Chondrocyte (in vitro differentiated cells): ENCODE results near the gene GPS1. TPM values are rescaled to one million over a fixed set of nuclear protein-coding genes. Genes with fewer than 3 reads are reported as not detected.

Experiments
- DNase-seq: peaks from one replicate; pipeline ENCODE4 v3.0.0; 2021; ENCODE audit warnings: mixed read lengths, low spot score
- H3K27ac Mint-ChIP-seq: one replicate; pipeline ENCODE4 v1.8.0; 2021; ENCODE audit warnings: mild to moderate bottlenecking, moderate library complexity, mixed read lengths; ENCODE audit not compliant: unreplicated experiment
- H3K27me3 Mint-ChIP-seq: 2 replicates; pipeline ENCODE4 v1.8.0; 2021; ENCODE audit warnings: low read depth, mixed read lengths
- H3K36me3 Mint-ChIP-seq: 2 replicates; pipeline ENCODE4 v1.8.0; 2021; ENCODE audit warnings: low read depth, mixed read lengths
- H3K4me1 Mint-ChIP-seq: 2 replicates; pipeline ENCODE4 v1.8.0; 2021; ENCODE audit warnings: low read depth, mild to moderate bottlenecking, mixed read lengths
- H3K4me3 Mint-ChIP-seq: one replicate; pipeline ENCODE4 v1.8.0; 2021; ENCODE audit warnings: mild to moderate bottlenecking, moderate library complexity, mixed read lengths; ENCODE audit not compliant: unreplicated experiment
- H3K9me3 Mint-ChIP-seq: 2 replicates; pipeline ENCODE4 v1.8.0; 2021; ENCODE audit warnings: low read depth, mixed read lengths
- total RNA-seq: library from RNA; stranded (reverse); gene quantifications from 3 replicates; pipeline ENCODE4 v1.2.1, GENCODE V29; 2021
- TF ChIP-seq, protein P1 (sequence below): fragments of 200-600 bp; sonication (generic); IDR thresholded peaks from 2 replicates; pipeline ENCODE4 v1.5.0; 2021; ENCODE audit warnings: antibody characterized with exemption, mild to moderate bottlenecking, moderate library complexity

GPS1 gene
- total RNA-seq, 1 donor from 2014 or later, result 82.8 TPM

DNA sequence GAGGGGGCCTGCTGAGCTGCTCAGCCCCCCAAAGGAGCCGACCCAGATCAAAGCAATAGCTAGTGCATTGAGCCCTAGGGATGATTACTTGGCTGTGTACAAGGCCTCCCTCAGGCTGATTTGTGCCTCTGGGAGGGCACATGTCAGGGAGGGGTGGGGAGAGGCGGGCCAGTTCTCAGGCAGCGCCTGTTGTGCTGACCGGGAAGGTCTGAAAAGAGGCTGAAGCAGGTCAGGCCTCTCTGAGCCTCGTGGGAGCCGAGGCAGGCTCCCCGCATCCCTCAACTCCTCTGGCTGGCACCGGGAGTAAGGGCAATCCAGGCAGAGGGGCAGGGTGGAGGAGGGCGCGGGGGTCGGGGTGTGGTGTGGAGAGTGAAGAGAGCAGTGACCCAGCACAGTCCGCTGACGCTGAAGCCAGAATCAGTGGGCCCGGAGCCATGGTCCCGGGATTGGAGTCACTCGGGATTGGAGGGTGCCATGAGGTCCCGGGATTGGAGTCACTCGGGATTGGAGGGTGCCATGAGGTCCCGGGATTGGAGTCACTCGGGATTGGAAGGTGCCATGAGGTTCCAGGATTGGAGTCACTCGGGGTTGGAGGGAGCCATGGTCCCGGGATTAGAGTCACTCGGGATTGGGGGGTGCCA lies 17.2 kb upstream of the GPS1 start:
- no peaks in the 10 kb centered on the region for H3K27me3 Mint-ChIP-seq
- no peak overlapping the region for H3K4me3 Mint-ChIP-seq
- DNase-seq, result no peak
- no peaks in the 10 kb centered on the region for H3K36me3 Mint-ChIP-seq
- peaks cover 19% of the 10 kb centered on the region for H3K4me1 Mint-ChIP-seq
- TF ChIP-seq, protein P1, sequence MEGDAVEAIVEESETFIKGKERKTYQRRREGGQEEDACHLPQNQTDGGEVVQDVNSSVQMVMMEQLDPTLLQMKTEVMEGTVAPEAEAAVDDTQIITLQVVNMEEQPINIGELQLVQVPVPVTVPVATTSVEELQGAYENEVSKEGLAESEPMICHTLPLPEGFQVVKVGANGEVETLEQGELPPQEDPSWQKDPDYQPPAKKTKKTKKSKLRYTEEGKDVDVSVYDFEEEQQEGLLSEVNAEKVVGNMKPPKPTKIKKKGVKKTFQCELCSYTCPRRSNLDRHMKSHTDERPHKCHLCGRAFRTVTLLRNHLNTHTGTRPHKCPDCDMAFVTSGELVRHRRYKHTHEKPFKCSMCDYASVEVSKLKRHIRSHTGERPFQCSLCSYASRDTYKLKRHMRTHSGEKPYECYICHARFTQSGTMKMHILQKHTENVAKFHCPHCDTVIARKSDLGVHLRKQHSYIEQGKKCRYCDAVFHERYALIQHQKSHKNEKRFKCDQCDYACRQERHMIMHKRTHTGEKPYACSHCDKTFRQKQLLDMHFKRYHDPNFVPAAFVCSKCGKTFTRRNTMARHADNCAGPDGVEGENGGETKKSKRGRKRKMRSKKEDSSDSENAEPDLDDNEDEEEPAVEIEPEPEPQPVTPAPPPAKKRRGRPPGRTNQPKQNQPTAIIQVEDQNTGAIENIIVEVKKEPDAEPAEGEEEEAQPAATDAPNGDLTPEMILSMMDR, result no peak
- H3K27ac Mint-ChIP-seq, result no peak overlapping the region
- no peaks in the 10 kb centered on the region for H3K9me3 Mint-ChIP-seq

DNA sequence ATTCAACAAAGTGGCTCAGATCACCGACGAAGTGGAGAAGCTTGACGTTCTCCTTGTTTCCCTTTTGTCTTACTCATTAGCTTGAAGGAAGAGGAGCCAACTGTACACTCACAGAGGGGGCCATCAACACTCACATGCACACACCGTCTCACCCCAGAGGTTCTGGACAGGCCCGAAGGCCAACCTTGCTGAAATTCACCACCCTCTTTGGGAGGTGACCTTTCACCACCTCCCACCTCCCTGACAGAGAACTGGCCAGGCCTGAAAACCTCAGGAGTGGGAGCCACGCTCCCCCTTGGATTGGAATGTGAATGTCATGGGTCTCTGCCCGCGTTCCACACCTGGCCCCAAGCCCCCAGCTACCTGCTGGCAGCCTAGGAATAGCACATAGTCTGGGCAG lies 16.2 kb upstream of the GPS1 start:
- Mint-ChIP-seq H3K4me1 (peaks cover 16% of the 10 kb centered on the region), H3K9me3 (no peaks in the 10 kb centered on the region), H3K4me3 (no peak overlapping the region), H3K27me3 (no peaks in the 10 kb centered on the region), H3K36me3 (no peaks in the 10 kb centered on the region), H3K27ac (no peak overlapping the region)
- TF ChIP-seq, protein P1, result no peak
- no peak for DNase-seq

DNA sequence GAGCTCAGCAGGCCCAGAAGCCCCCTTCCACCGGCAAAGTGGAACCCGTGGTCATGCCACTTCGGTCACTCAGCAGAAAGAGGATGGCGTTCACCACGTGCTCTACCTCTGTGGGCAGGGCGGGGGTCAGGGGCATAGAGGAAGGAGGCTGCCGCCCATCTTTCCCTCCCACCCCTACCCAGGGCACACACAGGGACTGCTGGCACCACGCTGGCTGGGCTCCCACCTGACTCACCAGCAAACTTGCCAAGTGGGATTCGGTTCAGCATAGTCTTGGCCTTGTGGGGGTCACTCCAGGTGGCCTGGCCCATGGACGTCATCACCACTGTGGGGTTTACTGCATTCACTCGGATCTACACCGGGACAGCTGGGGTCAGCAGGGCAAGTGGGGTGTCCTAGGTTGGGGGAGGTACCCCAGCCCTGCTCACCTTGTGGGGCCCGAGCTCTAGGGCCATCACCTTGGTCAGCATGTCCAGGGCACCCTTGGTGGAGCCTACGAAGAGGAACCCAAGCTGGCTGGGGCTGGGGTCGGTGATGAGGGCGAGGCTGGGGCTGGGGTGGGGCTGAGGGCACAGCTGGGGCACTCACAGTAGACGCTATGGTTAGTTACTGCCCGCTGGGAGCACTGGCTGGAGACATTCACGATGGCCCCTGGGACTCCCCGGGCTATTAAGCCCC lies 15.6 kb upstream of the GPS1 start:
- peaks cover 14% of the 10 kb centered on the region for H3K4me1 Mint-ChIP-seq
- peak overlapping the region; percentile 70 for H3K4me3 Mint-ChIP-seq
- H3K27me3 Mint-ChIP-seq, result no peaks in the 10 kb centered on the region
- no peaks in the 10 kb centered on the region for H3K9me3 Mint-ChIP-seq
- no peak overlapping the region for H3K27ac Mint-ChIP-seq
- H3K36me3 Mint-ChIP-seq, result no peaks in the 10 kb centered on the region
- DNase-seq, result no peak
- TF ChIP-seq, protein P1, result no peak

DNA sequence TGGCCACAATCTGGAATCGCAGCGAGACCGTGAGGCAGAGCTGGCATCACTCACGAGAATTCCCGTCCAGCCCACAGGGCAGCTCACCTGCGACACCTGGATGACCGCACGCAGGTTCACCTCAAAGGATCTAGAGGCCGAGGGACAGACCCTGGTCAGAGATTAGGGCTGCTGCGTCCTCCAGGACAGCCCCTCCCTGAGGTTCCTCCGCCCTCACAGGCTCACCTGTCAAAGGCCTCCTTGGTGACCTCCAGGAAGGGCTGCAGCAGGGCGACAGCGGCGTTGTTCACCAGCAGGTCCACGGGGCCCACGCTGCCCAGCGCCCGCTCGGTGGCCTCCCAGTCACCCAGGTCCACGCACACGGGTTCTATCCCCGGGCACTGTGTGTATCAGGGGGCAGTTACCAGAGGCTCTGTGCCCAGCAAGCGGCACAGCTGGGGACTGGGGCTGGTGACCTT lies 15.0 kb upstream of the GPS1 start:
- no peaks in the 10 kb centered on the region for H3K36me3 Mint-ChIP-seq

More for the DNA sequence above, 15.0 kb upstream of the GPS1 start:
- no peak overlapping the region for H3K27ac Mint-ChIP-seq
- no peak for DNase-seq
- peaks cover 14% of the 10 kb centered on the region for H3K4me1 Mint-ChIP-seq
- H3K27me3 Mint-ChIP-seq, result no peaks in the 10 kb centered on the region
- H3K9me3 Mint-ChIP-seq, result no peaks in the 10 kb centered on the region
- TF ChIP-seq, protein P1, result no peak
- peak overlapping the region; percentile 70 for H3K4me3 Mint-ChIP-seq
